GM12878 (cell line): ENCODE data around the gene MMEL1. TPM values are rescaled to one million over a fixed set of nuclear protein-coding genes. Genes with fewer than 3 reads are reported as not detected.
A peak's percentile ranks its signal among the peaks of the same experiment; 100 is the strongest.

Experiments
- ATAC-seq: fragments of 200-7000 bp; cut with Tn5 transposase; 3 replicates; pipeline ENCODE4 v1.9.1; 2020; ENCODE audit warnings: mild to moderate bottlenecking, moderate library complexity
- BruUV-seq: library from RNA; stranded (reverse); fragments of 400-500 nt; replicated peaks from 2 replicates; lab custom pipeline; 2021; lab: Mats Ljungman, UMichigan
- CTCF ChIA-PET: fragments of 300-600 bp; sonication (Branson Sonifier 250); formaldehyde crosslinking; extraction: SDS; loops from one replicate; lab custom pipeline; 2021; ENCODE audit warnings: inconsistent platforms; lab: Yijun Ruan, JAX
- POLR2A ChIA-PET: fragments of 350-600 bp; formaldehyde crosslinking; extraction: SDS; loops from one replicate; lab custom pipeline; 2021; ENCODE audit warnings: inconsistent platforms; lab: Charles Lee
- RAD21 ChIA-PET: fragments of 300-600 bp; sonication (Branson Sonifier 250); formaldehyde crosslinking; loops from one replicate; lab custom pipeline; 2023; ENCODE audit warnings: antibody characterized with exemption; ENCODE audit not compliant: unreplicated experiment; lab: Charles Lee
- SMC1A ChIA-PET: fragments of 300-600 bp; sonication (Branson Sonifier 250); formaldehyde crosslinking; loops from one replicate; lab custom pipeline; 2023; ENCODE audit not compliant: unreplicated experiment, uncharacterized antibody; lab: Charles Lee
- DNase-seq: peaks from one replicate; pipeline ENCODE4 v3.0.0-alpha.2; 2011; ENCODE audit warnings: low read depth, low spot score
- FAIRE-seq: peaks from 3 replicates; lab custom pipeline; 2011; peaks lifted over from hg19 to GRCh38; lab: Jason Lieb, UNC
- H2AFZ ChIP-seq: 2 replicates; pipeline ENCODE4 v1.6.0; 2011; ENCODE audit warnings: low read depth, low read length, control low read depth; ENCODE audit not compliant: control insufficient read depth
- H3K27ac ChIP-seq: 2 replicates; pipeline ENCODE4 v1.5.1; 2011; ENCODE audit warnings: control low read depth; ENCODE audit not compliant: control insufficient read depth, insufficient read depth
- H3K27me3 ChIP-seq, 2 experiments: replicated peaks in 1 of 2; 2 replicates each; pipeline versions ENCODE4 v1.6.0 to v1.6.1; 2011; ENCODE audit warnings: low read length in 1 of 2; ENCODE audit not compliant: control insufficient read depth in 2 of 2, insufficient read depth in 2 of 2
- H3K36me3 ChIP-seq, 2 experiments: 2 replicates each; pipeline ENCODE4 v1.5.1; 2011; ENCODE audit warnings: low read length in 1 of 2; ENCODE audit not compliant: control insufficient read depth in 2 of 2, insufficient read depth in 2 of 2
- H3K4me1 ChIP-seq: 2 replicates; pipeline ENCODE4 v1.6.1; 2011; ENCODE audit warnings: mild to moderate bottlenecking, low read length, moderate library complexity, mixed read lengths; ENCODE audit not compliant: control insufficient read depth, insufficient read depth
- H3K4me2 ChIP-seq: 2 replicates; pipeline ENCODE4 v1.6.0; 2011; ENCODE audit warnings: control low read depth; ENCODE audit not compliant: control insufficient read depth, insufficient read depth
- H3K4me3 ChIP-seq: fragments of 200-600 bp; sonication (generic); 2 replicates; pipeline ENCODE4 v1.5.1; 2016
- H3K79me2 ChIP-seq: 2 replicates; pipeline ENCODE4 v1.6.0; 2011; ENCODE audit warnings: low read length; ENCODE audit not compliant: control insufficient read depth, insufficient read depth
- H3K9ac ChIP-seq: 2 replicates; pipeline ENCODE4 v1.8.0; 2011; ENCODE audit warnings: low read length, control low read depth, mixed read lengths; ENCODE audit not compliant: control insufficient read depth, insufficient read depth
- H3K9me3 ChIP-seq: replicated peaks from 3 replicates; pipeline ENCODE4 v1.5.1; 2011; ENCODE audit warnings: mild to moderate bottlenecking, low read length; ENCODE audit not compliant: control insufficient read depth, insufficient read depth
- H4K20me1 ChIP-seq: 2 replicates; pipeline ENCODE4 v1.6.0; 2011; ENCODE audit not compliant: control insufficient read depth, insufficient read depth
- CBX3 ChIP-seq: fragments of 200-600 bp; sonication (generic); IDR thresholded peaks from 2 replicates; pipeline ENCODE4 v1.6.1; 2016; ENCODE audit warnings: low read depth, borderline replicate concordance
- CEBPB ChIP-seq, 2 experiments: fragments of 150-350 bp in 1 of 2; IDR thresholded peaks; 2 replicates each; pipeline ENCODE4 v1.6.1; 2012 to 2014; ENCODE audit warnings: low read depth in 2 of 2, low read length in 2 of 2, borderline replicate concordance in 1 of 2, inconsistent platforms in 1 of 2
- CREB1 ChIP-seq: IDR thresholded peaks from 2 replicates; pipeline ENCODE4 v1.6.1; 2012; ENCODE audit warnings: low read depth, mild to moderate bottlenecking, inconsistent platforms
- CREM ChIP-seq: IDR thresholded peaks from 2 replicates; pipeline ENCODE4 v1.6.1; 2014; ENCODE audit warnings: antibody characterized with exemption, low read depth
- FOS ChIP-seq: IDR thresholded peaks from 3 replicates; pipeline ENCODE4 v1.6.1; 2011; ENCODE audit warnings: borderline replicate concordance; ENCODE audit not compliant: insufficient read length; ENCODE audit errors: extremely low read depth
- MEF2A ChIP-seq: IDR thresholded peaks from 2 replicates; pipeline ENCODE4 v1.6.1; 2011; ENCODE audit warnings: low read depth, mild to moderate bottlenecking, low read length, moderate library complexity; ENCODE audit not compliant: insufficient read depth
- NRF1 ChIP-seq: conservative IDR thresholded peaks from 2 replicates; pipeline ENCODE4 v1.6.1; 2011; ENCODE audit warnings: mild to moderate bottlenecking, low read depth, low read length, improper control_type of control experiment
- RB1 ChIP-seq: fragments of 450-650 bp; formaldehyde crosslinking; IDR thresholded peaks from 2 replicates; pipeline ENCODE4 v1.6.1; 2017; ENCODE audit warnings: mild to moderate bottlenecking, borderline replicate concordance
- ZBED1 ChIP-seq: IDR thresholded peaks from 2 replicates; pipeline ENCODE4 v1.6.1; 2016; ENCODE audit warnings: borderline replicate concordance
- ZNF24 ChIP-seq: fragments of 450-650 bp; IDR thresholded peaks from 2 replicates; pipeline ENCODE4 v1.6.1; 2017; ENCODE audit warnings: antibody characterized with exemption, mild to moderate bottlenecking
- ZNF384 ChIP-seq: IDR thresholded peaks from 2 replicates; pipeline ENCODE4 v1.6.1; 2012; ENCODE audit warnings: low read depth, mild to moderate bottlenecking, low read length, improper control_type of control experiment, borderline replicate concordance
- WGBS: methylation state at CpG from one replicate; pipeline ENCODE4 v1.1.6; 2016; ENCODE audit warnings: low lambda C conversion rate; ENCODE audit not compliant: insufficient replicate concordance, insufficient coverage; ENCODE audit errors: missing lambda C conversion rate; 5-methylcytosine and 5-hydroxymethylcytosine counted together
- in situ Hi-C: fragments of 300-500 bp; cut with MboI; formaldehyde crosslinking; loops from 9 replicates; pipeline ENCODE4 v1.14.3; 2018; ENCODE audit warnings: mixed read lengths
- intact Hi-C: fragments of 100-400 bp; cut with micrococcal nuclease; formaldehyde crosslinking; loops from one replicate; pipeline ENCODE4 v1.14.2; 2022; ENCODE audit not compliant: unreplicated experiment
- polyA plus RNA-seq, 11 experiments: library from polyadenylated mRNA; depleted of rRNA in 4 of 11; unstranded in 6 of 11; stranded (reverse) in 5 of 11; fragments of >200 nt; fragmentation: Nextera tagmentation in 4 of 11; fragmentation: Illumina TruSeq in 1 of 11; extraction: Ambion mirVana in 4 of 11; extraction: Trizol in 1 of 11; gene quantifications; 1 replicate in 1 of 11; 2 replicates in 10 of 11; pipeline versions ENCODE4 v1.2.1 to v1.2.3, GENCODE V29; 2011 to 2016; ENCODE audit warnings: inconsistent platforms in 2 of 11, missing spikeins in 2 of 11, low read depth in 1 of 11
- total RNA-seq, 4 experiments: library from RNA; depleted of rRNA in 3 of 4; stranded (reverse); fragments of >200 nt in 3 of 4; fragmentation: Illumina TruSeq in 1 of 4; extraction: Trizol in 1 of 4; gene quantifications; 2 replicates each; pipeline versions ENCODE4 v1.2.1 to v1.2.3, GENCODE V29; 2013 to 2021
- TF ChIP-seq, protein P1 (sequence below): fragments of 450-650 bp; IDR thresholded peaks from 2 replicates; pipeline ENCODE4 v1.6.1; 2018; ENCODE audit warnings: borderline replicate concordance, mild to moderate bottlenecking; ENCODE audit not compliant: partially characterized antibody

The MMEL1 gene
- total and polyA plus RNA-seq, 10 of the 15 experiments (the other 5 are each of a cell fraction or from before 2014, with no cell fraction given), result 0.11 TPM; not detected in 9

GRCh38 chr1:2643414-2644077 is 10.7 kb upstream of the MMEL1 start (continued):
- TF ChIP-seq NRF1 (no peak), ZNF384 (no peak), CEBPB (IDR thresholded peaks at IDR 0.05; ENCODE audit: borderline replicate concordance in 1 of 2, low read depth in 2 of 2, low read length in 2 of 2) (no peak), ZNF24 (no peak), ZBED1 (no peak), CBX3 (no peak)
- TF ChIP-seq, protein P1, sequence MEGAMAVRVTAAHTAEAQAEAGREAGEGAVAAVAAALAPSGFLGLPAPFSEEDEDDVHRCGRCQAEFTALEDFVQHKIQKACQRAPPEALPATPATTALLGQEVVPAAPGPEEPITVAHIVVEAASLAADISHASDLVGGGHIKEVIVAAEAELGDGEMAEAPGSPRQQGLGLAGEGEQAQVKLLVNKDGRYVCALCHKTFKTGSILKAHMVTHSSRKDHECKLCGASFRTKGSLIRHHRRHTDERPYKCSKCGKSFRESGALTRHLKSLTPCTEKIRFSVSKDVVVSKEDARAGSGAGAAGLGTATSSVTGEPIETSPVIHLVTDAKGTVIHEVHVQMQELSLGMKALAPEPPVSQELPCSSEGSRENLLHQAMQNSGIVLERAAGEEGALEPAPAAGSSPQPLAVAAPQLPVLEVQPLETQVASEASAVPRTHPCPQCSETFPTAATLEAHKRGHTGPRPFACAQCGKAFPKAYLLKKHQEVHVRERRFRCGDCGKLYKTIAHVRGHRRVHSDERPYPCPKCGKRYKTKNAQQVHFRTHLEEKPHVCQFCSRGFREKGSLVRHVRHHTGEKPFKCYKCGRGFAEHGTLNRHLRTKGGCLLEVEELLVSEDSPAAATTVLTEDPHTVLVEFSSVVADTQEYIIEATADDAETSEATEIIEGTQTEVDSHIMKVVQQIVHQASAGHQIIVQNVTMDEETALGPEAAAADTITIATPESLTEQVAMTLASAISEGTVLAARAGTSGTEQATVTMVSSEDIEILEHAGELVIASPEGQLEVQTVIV, result no peak
- TF ChIP-seq, all 136 proteins: peak for 0

GRCh38 chr1:2642560-2643413 is 10.0 kb upstream of the MMEL1 start:
- peaks cover 5% of the 10 kb centered on the region; the same call in 2 of the 3 replicates for H3K9me3 ChIP-seq
- BruUV-seq, result no TSS peak
- H3K4me3 ChIP-seq, result peak overlapping the region; percentile 90
- peak; percentile 81 for FAIRE-seq
- ChIA-PET CTCF (interaction anchor here (1.0 kb wide), 1 partner anchor 87 kb away, joined by 3 read pairs; the partner anchor contains the start of gene TNFRSF14), RAD21 (no interaction called here), POLR2A (interaction anchor here (0.6 kb wide), 1 partner anchor 94 kb away, joined by 3 read pairs; no protein-coding TSS in a partner anchor), SMC1A (no interaction called here)
- H4K20me1 ChIP-seq, result no peaks in the 10 kb centered on the region
- WGBS, result 1% methylated on average over 69 of the region's 84 CpGs
- in situ Hi-C loops (no loop called here), intact Hi-C loops (loop anchor here (2.0 kb wide), 1 partner anchor 56 kb away; the partner anchor contains the start of gene PRXL2B)
- no peaks in the 10 kb centered on the region; a peak in 1 of 4 replicates for H3K27me3 ChIP-seq
- peaks cover 6% of the 10 kb centered on the region for H3K4me1 ChIP-seq
- H2AFZ ChIP-seq, result peak overlapping the region; percentile 95
- H3K27ac ChIP-seq, result peak overlapping the region; percentile 91
- H3K4me2 ChIP-seq, result peak overlapping the region; percentile 98
- ATAC-seq, result peak; percentile 95
- peaks cover 4% of the 10 kb centered on the region for H3K79me2 ChIP-seq
- DNase-seq, result peak; percentile 42
- H3K9ac ChIP-seq, result peak overlapping the region; percentile 89
- no peaks in the 10 kb centered on the region for H3K36me3 ChIP-seq
- TF ChIP-seq CREM, result no peak
- no peak for TF ChIP-seq FOS
- TF ChIP-seq MEF2A, result no peak
- TF ChIP-seq, protein P1, result no peak
- peak; percentile 37; the same call in 1 of the 2 replicates for TF ChIP-seq CREB1
- TF ChIP-seq RB1, result no peak
